PC-3 (cell line): Measurements from ENCODE around the gene BAZ1B.

ENCODE experiments used
- EZH2 ChIP-seq: fragments of 300-600 bp; sonication (generic); IDR thresholded peaks from one replicate; pipeline ENCODE4 v1.6.1; 2017; ENCODE audit warnings: antibody characterized with exemption, mild to moderate bottlenecking, low read length; ENCODE audit not compliant: unreplicated experiment
- TF ChIP-seq, protein P1 (sequence below): fragments of 300-600 bp; sonication (generic); conservative IDR thresholded peaks from 2 replicates; pipeline ENCODE4 v1.5.1; 2017; ENCODE audit warnings: antibody characterized with exemption, low read depth, mild to moderate bottlenecking, low read length

DNA sequence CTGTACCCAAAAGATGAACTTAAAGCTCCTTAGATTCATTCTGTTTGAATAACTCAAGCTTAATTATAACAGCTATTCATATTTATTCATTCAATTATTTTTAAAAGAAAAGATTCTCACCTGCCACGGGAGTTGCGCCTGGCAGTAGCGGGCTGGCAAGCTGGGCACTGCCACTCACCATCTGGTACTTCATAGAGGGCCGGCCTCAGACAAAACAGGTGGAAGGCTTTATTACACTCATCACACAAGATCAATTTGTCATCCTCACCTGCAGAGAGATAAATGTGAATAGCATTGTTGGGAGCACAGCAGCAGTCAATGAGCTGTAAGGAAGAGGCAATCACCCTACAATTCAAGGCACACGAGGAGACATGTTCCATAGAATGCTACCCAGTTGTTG, 72.7 kb downstream of the BAZ1B start:
- TF ChIP-seq, protein P1, sequence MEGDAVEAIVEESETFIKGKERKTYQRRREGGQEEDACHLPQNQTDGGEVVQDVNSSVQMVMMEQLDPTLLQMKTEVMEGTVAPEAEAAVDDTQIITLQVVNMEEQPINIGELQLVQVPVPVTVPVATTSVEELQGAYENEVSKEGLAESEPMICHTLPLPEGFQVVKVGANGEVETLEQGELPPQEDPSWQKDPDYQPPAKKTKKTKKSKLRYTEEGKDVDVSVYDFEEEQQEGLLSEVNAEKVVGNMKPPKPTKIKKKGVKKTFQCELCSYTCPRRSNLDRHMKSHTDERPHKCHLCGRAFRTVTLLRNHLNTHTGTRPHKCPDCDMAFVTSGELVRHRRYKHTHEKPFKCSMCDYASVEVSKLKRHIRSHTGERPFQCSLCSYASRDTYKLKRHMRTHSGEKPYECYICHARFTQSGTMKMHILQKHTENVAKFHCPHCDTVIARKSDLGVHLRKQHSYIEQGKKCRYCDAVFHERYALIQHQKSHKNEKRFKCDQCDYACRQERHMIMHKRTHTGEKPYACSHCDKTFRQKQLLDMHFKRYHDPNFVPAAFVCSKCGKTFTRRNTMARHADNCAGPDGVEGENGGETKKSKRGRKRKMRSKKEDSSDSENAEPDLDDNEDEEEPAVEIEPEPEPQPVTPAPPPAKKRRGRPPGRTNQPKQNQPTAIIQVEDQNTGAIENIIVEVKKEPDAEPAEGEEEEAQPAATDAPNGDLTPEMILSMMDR = no peak
- no peak for TF ChIP-seq EZH2
